ENCODE results near the gene AICDA.

DNA sequence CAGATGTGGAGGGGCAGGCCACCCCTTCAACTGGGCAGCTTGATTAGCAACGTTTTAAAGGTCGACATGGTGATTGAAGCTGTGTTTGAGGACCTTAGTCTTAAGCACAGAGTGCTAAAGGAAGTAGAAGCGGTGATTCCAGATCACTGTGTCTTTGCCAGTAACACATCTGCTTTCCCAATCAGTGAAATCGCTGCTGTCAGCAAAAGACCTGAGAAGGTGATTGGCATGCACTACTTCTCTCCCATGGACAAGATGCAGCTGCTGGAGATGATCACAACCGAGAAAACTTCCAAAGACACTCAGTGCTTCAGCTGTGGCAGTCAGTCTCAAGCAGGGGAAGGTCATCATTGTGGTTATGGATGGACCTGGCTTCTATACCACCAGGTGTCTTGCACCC, 23.9 kb upstream of the AICDA start:
- TF ChIP-seq POLR2AphosphoS5 (IDR thresholded peaks at IDR 0.05) (no peak), CTCF (IDR thresholded peaks at IDR 0.05) (no peak), EP300 (IDR thresholded peaks at IDR 0.05) (no peak), POLR2A (IDR thresholded peaks at IDR 0.05) (no peak)
